Astrocyte (in vitro differentiated cells and primary cell): ENCODE measurements around the gene IGSF3.
"Not testable (repeated sequence)": the region's sequence is repeated elsewhere in the genome, so short reads cannot be mapped to it uniquely, and the experiment has no call there.

Experiments
- EZH2 ChIP-seq: IDR thresholded peaks from 2 replicates; pipeline ENCODE4 v1.6.1; 2012; ENCODE audit warnings: mild to moderate bottlenecking, low read length, inconsistent platforms; ENCODE audit not compliant: insufficient read depth
- TF ChIP-seq, protein P1 (sequence below): IDR thresholded peaks from 2 replicates; pipeline ENCODE4 v1.5.1; 2011; ENCODE audit warnings: low read depth, mild to moderate bottlenecking, inconsistent platforms, low read length, moderate library complexity; ENCODE audit not compliant: insufficient read depth

DNA sequence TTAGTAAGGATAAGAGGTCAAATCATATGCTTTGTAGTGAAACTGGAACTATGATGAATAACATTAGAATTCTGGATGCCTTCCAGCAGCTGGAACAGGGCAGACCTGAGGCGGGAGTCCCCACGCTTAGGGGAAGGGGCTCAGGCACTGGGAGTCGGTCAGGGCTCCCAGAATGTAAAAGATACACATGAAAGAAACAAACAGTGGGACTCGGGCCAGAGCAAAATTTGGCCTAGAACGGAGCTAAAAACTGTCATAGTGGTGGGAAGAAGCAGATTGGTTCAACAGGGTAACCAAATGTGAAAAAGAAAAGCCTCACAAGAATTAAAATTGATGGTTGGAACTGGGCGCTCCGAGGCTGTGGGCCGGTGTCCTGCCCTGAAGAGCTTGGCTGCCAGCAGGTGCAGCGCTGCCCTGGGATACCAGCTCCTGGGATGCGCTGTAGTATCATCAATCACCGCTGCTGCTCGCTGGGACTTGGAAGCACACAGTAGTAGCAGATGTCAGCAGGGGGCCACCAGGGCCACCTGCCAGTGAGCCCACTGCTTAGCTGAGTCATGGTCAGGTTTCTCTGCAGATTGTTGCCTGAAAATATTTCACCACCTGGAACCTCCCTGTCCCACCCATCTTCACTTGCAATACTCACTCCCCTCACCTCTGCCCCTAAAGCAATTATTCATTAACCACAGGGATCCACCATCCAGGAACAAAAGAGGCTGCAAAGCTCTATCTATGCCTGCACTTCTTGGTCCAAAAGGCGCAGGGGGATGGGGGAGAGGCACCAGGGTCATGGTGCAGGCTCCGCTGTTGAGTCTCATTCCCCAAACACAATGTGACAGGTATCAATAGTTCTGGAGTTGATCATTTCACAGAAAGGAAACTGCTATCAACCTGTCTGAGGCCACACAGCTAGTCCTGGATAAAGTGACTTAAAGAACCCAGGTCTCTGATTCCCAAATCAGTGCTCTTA, 24.9 kb downstream of the IGSF3 start:
- TF ChIP-seq, protein P1, sequence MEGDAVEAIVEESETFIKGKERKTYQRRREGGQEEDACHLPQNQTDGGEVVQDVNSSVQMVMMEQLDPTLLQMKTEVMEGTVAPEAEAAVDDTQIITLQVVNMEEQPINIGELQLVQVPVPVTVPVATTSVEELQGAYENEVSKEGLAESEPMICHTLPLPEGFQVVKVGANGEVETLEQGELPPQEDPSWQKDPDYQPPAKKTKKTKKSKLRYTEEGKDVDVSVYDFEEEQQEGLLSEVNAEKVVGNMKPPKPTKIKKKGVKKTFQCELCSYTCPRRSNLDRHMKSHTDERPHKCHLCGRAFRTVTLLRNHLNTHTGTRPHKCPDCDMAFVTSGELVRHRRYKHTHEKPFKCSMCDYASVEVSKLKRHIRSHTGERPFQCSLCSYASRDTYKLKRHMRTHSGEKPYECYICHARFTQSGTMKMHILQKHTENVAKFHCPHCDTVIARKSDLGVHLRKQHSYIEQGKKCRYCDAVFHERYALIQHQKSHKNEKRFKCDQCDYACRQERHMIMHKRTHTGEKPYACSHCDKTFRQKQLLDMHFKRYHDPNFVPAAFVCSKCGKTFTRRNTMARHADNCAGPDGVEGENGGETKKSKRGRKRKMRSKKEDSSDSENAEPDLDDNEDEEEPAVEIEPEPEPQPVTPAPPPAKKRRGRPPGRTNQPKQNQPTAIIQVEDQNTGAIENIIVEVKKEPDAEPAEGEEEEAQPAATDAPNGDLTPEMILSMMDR, result not testable (repeated sequence)
- TF ChIP-seq EZH2, result not testable (repeated sequence)
